Measurements from ENCODE around the gene POU6F2.

DNA sequence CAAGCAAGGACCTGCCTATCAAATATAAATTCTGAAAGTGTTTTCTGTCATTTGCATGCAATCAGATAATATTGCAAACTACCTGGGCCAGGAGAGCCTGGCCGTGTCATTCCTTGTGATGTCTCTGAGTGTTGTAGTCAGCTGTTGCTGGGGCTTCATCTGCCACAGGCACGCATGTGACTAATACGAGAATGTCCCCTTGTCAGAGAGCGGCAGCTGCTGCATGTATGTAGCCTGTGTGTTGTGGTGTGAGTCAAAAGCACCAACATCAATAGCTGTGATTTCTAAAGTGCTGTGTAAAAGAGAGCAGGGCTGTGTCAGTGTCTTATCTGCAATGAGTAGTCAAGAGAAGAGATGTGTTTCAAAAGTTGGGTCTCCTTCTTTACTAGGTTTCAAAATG is 155.4 kb downstream of the POU6F2 start:
- no peak for TF ChIP-seq CTCF (IDR thresholded peaks at IDR 0.05)
- no peak for TF ChIP-seq JUNB (IDR thresholded peaks at IDR 0.05)
- no peak for TF ChIP-seq MAZ (IDR thresholded peaks at IDR 0.05; ENCODE audit: borderline replicate concordance, low read depth, low read length)
- TF ChIP-seq BHLHE40 (IDR thresholded peaks at IDR 0.05; ENCODE audit: low read depth, low read length): no peak
